Calu3 (cell line): ENCODE results near the gene AK9. TPM values are rescaled to one million over a fixed set of nuclear protein-coding genes. Genes with fewer than 3 reads are reported as not detected.

ENCODE experiments used
- BruUV-seq: library from RNA; stranded (reverse); fragments of 400-500 nt; replicated peaks from 2 replicates; lab custom pipeline; 2021; lab: Mats Ljungman, UMichigan
- CTCF ChIA-PET: fragments of 300-600 bp; sonication (Branson Sonifier 250); formaldehyde crosslinking; loops from one replicate; lab custom pipeline; 2022; ENCODE audit warnings: antibody characterized with exemption; lab: Charles Lee
- DNase-seq: peaks from one replicate; pipeline ENCODE4 v3.0.0; 2022
- H3K27ac Mint-ChIP-seq: one replicate; pipeline ENCODE4 v1.8.0; 2022; ENCODE audit warnings: mixed read lengths; ENCODE audit not compliant: unreplicated experiment
- H3K27me3 Mint-ChIP-seq: one replicate; pipeline ENCODE4 v1.8.0; 2022; ENCODE audit warnings: mixed read lengths; ENCODE audit not compliant: unreplicated experiment
- H3K36me3 Mint-ChIP-seq: one replicate; pipeline ENCODE4 v1.8.0; 2022; ENCODE audit warnings: mild to moderate bottlenecking, moderate library complexity, mixed read lengths; ENCODE audit not compliant: insufficient read depth, unreplicated experiment
- H3K4me1 Mint-ChIP-seq: one replicate; pipeline ENCODE4 v1.8.0; 2022; ENCODE audit warnings: mild to moderate bottlenecking, low read depth, mixed read lengths; ENCODE audit not compliant: unreplicated experiment
- H3K4me3 Mint-ChIP-seq: one replicate; pipeline ENCODE4 v1.8.0; 2022; ENCODE audit warnings: mild to moderate bottlenecking, low read depth, moderate library complexity, mixed read lengths; ENCODE audit not compliant: unreplicated experiment
- H3K9me3 Mint-ChIP-seq: one replicate; pipeline ENCODE4 v1.8.0; 2022; ENCODE audit warnings: low read depth, mixed read lengths; ENCODE audit not compliant: unreplicated experiment
- CTCF ChIP-seq: fragments of 200-600 bp; IDR thresholded peaks from one replicate; pipeline ENCODE4 v1.8.0; 2022; ENCODE audit warnings: antibody characterized with exemption; ENCODE audit not compliant: unreplicated experiment
- intact Hi-C: fragments of 100-400 bp; cut with micrococcal nuclease; formaldehyde crosslinking; loops from one replicate; pipeline ENCODE4 v1.10.0; 2022; ENCODE audit not compliant: unreplicated experiment
- total RNA-seq: library from RNA; stranded (reverse); gene quantifications from 2 replicates; pipeline ENCODE4 v1.2.3, GENCODE V29; 2022

Gene AK9
- total RNA-seq, 1 experiment from 2014 or later = 7.6 TPM

DNA sequence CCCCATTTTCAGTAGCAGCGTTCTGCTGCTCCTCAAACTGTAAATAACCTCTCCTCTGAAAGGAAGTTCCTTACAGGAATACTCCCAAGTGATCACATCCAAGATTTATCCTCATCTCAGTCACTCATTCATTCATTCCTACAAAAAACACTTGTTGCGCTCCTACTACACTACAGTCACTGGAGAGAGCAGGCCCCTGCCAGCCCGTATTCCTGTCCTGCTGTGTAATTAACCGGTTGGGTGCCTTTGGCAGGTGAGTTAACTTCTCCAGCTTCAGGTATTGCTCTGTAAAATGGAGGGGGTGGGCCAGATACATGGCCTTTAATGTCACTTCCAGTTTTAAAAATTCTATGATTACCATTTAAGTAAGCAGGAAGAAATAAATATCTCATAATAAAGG, 192.9 kb downstream of the AK9 start:
- no peak for DNase-seq
- Mint-ChIP-seq H3K27ac (no peak overlapping the region), H3K4me1 (no peaks in the 10 kb centered on the region), H3K9me3 (no peaks in the 10 kb centered on the region), H3K36me3 (no peaks in the 10 kb centered on the region), H3K27me3 (peaks cover 22% of the 10 kb centered on the region), H3K4me3 (no peak overlapping the region)
- intact Hi-C loops = no loop called here
- no TSS peak for BruUV-seq
- CTCF ChIA-PET = no interaction called here
- no peak for TF ChIP-seq CTCF

DNA sequence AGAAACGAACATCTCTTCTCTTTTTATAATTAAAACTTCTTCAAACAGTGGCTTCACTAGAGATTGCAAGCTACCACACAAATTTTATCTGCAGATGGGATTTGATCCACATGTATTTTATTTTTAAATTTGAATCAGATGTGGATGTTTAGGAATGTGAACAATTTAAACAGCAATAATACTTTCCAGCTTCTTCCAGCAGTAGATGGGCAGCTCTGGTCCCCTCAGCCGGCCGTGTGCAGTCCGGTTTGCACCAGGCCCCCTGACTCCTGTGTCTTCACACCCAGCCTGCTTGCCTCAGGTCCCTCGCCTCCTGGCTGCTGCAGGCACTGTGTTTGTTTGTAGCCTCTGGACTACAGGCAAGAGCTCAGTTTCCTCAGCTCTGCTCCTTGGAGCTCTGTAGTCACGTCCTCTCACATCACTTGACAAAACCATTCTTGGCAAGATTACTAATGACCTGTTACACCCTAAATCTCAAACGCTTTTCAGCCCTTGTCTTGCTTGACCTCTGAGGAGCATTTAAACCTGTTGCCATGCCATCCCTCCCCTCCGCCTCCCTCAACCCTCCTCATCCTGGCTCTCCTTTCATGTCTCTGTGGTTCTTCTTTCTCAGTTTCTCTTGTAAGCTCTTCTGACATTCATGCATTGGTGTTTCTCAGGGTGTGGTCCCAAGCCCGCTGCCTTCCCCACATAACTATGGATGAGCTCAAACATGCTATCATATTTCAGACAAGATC, 194.8 kb downstream of the AK9 start:
- Mint-ChIP-seq H3K4me3 (no peak overlapping the region), H3K27me3 (peaks cover 22% of the 10 kb centered on the region), H3K9me3 (no peaks in the 10 kb centered on the region), H3K27ac (no peak overlapping the region), H3K4me1 (no peaks in the 10 kb centered on the region), H3K36me3 (no peaks in the 10 kb centered on the region)
- CTCF ChIA-PET = interaction anchor here (1.3 kb wide), 1 partner anchor 13 kb away, joined by 3 read pairs; no protein-coding TSS in a partner anchor
- BruUV-seq = no TSS peak
- no peak for DNase-seq
- TF ChIP-seq CTCF = no peak
- intact Hi-C loops = no loop called here

DNA sequence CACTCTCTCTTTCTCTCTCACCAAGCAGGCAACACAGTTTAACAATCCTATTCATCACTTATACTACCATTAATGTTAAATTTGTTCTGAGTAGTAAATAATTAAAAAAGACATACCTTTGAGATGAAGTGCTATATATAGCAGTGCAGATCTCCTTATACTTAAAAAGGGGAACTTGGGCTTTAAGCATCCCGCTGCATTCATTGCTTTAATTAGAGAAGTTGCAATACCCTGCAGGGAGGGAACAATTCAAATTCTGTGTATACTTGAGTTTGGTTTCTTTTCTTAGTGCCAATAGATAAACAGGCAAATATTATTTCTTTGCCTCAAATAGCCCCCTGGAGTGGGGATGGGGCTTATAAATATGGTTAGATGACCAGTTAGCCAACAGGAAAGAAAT, 197.1 kb downstream of the AK9 start:
- no TSS peak for BruUV-seq
- Mint-ChIP-seq H3K36me3 (no peaks in the 10 kb centered on the region), H3K4me1 (no peaks in the 10 kb centered on the region), H3K27me3 (peaks cover 22% of the 10 kb centered on the region), H3K27ac (no peak overlapping the region), H3K4me3 (no peak overlapping the region), H3K9me3 (no peaks in the 10 kb centered on the region)
- CTCF ChIA-PET = no interaction called here
- intact Hi-C loops = no loop called here
- no peak for DNase-seq
- no peak for TF ChIP-seq CTCF

- Mint-ChIP-seq H3K4me1 (peaks cover 2% of the 10 kb centered on the region), H3K9me3 (no peaks in the 10 kb centered on the region), H3K4me3 (no peak overlapping the region), H3K36me3 (no peaks in the 10 kb centered on the region), H3K27ac (no peak overlapping the region), H3K27me3 (peaks cover 21% of the 10 kb centered on the region)
- no peak for TF ChIP-seq CTCF
- BruUV-seq = no TSS peak
- DNase-seq = no peak
- CTCF ChIA-PET = no interaction called here
- intact Hi-C loops = no loop called here
These were observed 199.6 kb downstream of the AK9 start for GRCh38 chr6:109491207-109491938.
